GM19468 (cell line): ENCODE data around the gene AP5Z1.

Experiments used
- ATAC-seq: cut with Tn5 transposase; IDR thresholded peaks from one replicate; pipeline ENCODE4 v1.9.1; 2021; ENCODE audit warnings: mild to moderate bottlenecking, moderate library complexity, moderate number of reproducible peaks; ENCODE audit not compliant: unreplicated experiment; ENCODE audit errors: extremely low read depth

Gene AP5Z1

DNA sequence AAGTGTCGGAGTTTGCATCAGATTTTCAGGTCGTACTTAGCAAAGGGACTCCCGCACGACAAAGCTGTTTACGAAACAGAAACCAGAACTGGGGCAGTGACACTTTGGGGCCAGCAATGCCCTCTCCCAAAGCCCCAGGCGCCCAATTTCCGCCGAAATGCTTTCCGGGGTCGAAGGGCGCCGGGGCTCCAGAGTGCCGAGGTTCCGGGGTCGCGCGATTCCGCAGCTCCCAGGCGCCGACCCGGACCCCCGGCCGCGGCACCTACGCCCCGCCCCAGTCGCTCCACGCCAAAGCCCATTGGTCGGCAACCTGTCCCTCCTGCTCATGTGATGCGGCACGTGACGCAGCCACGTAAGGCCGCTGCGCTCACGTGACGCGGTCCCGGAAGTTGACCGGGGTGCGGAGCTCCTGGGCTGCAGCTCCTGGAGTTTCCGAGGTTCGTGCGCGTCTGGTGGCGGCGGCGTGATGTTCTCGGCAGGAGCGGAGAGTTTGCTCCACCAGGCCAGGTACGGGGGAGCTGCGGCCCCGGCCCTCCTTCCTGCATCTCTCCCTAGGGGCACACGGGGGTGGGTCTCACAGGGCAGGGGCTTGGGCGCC lies at the start of gene AP5Z1:
Gene AP5Z1, plus strand, starts transcription at position 374 of the 598 bp plus-strand sequence. Its CDS starts 93 bp downstream, at position 467.
- ATAC-seq = peak; percentile 92

DNA sequence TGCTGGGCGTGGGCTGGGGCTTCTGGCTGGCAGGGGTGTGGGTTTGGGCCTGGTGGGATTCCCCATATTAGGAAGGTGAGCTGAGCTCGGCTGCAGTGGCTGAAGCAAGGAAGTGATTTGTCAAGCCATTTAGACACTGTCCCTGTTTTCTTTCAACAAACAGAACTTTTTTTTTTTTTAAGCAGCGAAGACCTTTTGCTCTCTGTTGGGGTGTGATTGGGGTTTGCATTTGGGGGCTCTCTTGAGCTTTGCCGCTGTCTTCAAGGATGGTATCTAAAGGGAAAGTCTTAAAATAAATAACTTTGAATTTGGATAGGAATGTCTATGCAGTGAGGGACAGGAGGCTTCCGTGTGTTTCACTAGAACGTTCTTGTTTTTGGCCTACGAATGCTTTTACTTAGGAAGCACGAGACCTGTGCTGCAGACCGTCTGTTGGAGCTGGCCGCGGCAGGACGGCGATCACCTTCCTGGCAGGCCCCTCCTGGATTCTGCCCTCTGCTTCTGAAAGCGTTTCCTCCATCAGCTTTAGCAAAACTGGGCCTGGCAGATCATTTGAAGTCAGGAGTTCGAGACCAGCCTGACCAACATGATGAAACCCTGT lies 49.5 kb upstream of the AP5Z1 start:
- no peak for ATAC-seq

GRCh38 chr7:4726566-4726965 lies 48.9 kb upstream of the AP5Z1 start:
- ATAC-seq = no peak

- no peak for ATAC-seq
These were observed 47.3 kb upstream of the AP5Z1 start for GRCh38 chr7:4727914-4728705.

DNA sequence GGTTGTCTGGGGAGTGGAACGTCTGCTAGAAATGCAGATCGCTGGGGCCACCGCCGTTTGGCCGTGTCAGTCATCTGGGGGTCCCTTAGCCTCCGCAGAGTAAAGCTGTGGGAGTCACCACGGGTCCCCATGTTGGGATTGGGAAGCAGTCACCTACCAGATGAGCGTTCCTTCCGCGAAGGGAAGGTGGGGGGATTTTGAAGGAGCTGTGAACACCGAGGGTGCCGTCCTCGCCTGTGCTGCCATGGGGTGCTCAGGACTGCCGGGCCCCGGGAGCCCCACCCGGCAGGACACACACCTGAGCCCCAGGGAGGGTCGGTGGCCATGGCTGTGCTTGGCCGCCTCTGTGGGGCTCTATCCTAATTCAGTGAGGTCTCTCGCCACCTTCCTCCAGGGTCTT lies 46.2 kb upstream of the AP5Z1 start:
- no peak for ATAC-seq

DNA sequence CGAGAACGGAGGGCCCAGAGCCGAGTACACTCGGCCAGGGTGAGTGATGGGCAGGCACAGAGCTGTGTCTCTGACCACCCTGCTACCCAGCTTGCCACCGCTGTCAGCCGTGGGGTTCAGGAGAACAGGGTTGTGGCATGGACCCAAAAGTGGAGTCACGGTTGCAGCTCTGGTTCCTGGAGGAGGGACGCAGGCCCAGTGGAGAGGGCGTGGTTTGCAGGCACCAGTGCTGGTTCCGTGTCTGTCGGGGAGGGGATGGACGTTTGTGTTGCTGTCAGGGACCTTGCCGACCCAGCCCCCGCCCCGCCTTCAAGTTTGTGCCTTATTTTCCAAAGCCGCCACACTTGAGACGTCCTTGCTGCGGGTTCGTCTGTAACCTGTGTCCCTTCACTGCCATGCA lies 45.1 kb upstream of the AP5Z1 start:
- ATAC-seq = no peak

- no peak for ATAC-seq
These were observed 44.5 kb upstream of the AP5Z1 start for GRCh38 chr7:4730971-4731370.

- ATAC-seq = no peak
These were observed 43.6 kb upstream of the AP5Z1 start for GRCh38 chr7:4731803-4732202.

DNA sequence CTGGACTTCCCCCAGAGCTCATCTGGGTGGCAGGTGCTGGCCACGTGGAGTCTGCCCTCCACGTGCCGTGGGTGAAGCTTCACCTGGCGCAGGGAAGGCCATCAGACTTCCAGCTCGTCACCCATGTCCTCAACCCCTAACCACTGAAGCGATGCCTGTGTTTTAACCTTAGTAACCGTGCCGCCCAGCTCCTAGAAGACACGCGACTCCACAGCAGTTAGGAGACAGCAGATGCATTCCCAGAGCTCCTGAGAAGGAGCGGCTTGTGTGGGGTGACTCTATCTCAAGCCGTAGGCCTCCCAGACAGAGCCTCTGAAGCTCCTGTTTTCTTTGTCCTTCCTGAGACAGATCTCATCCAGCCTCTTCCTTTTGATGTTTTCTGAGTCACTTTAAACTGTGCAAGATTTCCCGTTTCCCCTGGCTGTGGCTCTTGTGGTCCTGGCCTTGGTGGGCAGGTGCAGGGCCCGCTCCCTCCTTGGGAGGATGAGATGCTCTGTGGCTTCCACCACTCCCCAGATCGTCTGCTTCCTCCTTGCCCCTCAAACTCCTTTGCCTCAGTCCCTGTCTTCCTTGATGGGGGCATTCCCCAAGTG lies 41.4 kb upstream of the AP5Z1 start:
- ATAC-seq = no peak

GRCh38 chr7:4734587-4735345 lies 40.7 kb upstream of the AP5Z1 start:
- no peak for ATAC-seq

DNA sequence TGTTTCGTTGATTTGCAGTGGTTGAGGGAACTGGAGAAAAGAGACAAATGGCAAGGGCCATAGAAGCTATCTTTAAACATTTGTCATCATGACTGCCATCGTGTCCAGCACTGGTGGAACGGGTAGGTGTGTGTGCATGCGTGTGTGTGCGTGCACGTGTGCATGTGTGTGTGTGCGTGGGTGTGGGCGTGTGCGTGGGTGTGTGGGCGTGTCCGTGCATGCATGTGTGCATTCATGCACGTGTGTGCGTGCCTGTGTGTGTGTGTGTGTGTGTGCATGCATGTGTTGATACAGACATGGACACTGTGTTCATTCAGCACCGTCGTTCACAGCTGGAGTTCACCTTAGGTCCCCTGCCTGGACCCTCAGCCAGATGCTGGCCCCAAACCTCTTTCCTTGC lies 38.1 kb upstream of the AP5Z1 start:
- no peak for ATAC-seq

- no peak for ATAC-seq
These were observed 36.5 kb upstream of the AP5Z1 start for GRCh38 chr7:4738711-4739527.

DNA sequence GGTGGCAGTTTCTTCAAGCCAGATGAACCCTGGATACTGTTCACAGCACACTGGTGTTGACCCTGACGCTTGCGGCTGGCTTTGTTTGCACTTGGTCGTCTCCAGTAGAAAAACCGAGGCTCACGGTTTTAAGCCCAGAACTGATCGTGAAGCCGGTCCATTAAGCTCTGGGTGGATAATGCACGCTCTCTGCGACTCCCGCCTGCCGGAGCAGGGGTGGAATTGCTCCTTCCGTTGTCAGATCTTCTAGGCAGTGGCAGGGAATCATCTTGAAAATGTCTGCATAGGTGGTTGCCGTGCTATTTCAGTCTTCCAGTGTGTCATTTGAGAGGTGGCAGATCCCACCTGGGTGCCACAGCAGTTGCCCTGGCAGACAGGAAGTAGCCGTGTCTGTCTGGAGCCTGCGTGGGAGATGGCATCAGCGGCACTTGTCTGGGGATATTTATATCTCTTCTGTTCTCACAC lies 35.9 kb upstream of the AP5Z1 start:
- no peak for ATAC-seq

- ATAC-seq = no peak
These were observed 34.6 kb upstream of the AP5Z1 start for GRCh38 chr7:4740796-4741195.

- ATAC-seq = no peak
These were observed 33.3 kb upstream of the AP5Z1 start for GRCh38 chr7:4742051-4742573.

DNA sequence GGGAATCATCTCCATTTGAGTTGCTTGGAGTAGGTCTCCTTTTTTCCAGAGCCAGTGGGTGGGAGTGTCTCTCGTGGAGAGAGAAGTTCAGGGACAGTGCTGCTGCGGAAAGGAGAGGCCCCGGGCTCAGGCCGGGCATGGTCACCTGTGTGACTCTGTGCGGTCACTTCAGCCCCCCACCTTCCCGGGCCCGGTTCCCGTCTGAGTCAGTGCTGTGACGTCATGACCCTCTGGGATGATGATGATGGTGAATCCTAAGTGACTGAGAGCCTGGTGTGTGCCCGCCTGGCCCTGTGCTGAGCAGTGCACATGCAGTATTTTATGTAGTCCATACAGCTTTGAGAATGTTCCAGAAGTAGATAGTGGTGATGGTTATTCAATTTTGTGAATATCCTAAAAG lies 32.6 kb upstream of the AP5Z1 start:
- ATAC-seq = no peak

- no peak for ATAC-seq
These were observed 30.8 kb upstream of the AP5Z1 start for GRCh38 chr7:4744391-4745264.

DNA sequence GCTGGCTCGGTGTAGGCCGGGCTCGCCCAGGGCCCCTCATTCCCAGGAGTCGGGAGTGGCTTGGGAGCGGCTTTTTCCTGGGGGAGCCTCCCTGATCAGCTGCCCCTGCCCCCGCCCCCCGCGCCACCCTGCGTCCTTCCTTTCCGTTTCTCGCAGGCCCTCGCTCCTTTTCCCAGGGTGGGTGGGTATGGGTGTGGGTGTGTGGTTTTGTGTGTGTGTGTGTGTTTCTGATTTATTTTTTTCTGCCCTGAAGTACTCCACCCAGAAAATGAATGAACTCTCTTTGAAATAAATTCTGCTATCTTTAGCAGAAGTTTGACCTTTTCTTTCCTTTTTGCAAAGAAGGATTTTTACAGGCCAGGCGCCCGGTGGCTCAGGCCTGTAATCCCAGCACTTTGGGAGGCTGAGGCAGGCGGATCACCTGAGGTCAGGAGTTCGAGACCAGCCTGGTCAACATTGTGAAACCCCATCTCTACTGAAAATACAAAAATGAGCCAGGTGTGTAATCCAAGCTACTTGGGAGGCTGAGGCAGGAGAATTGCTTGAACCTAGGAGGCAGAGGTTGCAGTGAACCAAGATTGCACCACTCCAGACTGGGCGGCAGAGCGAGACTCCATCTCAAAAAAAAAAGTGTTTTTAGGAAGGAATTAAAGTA lies 30.0 kb upstream of the AP5Z1 start:
- no peak for ATAC-seq
